ENCODE data around the gene PRSS38. TPM values are rescaled to one million over a fixed set of nuclear protein-coding genes. Genes with fewer than 3 reads are reported as not detected.

The PRSS38 gene
- total RNA-seq, 1 donor from 2014 or later = not detected

DNA sequence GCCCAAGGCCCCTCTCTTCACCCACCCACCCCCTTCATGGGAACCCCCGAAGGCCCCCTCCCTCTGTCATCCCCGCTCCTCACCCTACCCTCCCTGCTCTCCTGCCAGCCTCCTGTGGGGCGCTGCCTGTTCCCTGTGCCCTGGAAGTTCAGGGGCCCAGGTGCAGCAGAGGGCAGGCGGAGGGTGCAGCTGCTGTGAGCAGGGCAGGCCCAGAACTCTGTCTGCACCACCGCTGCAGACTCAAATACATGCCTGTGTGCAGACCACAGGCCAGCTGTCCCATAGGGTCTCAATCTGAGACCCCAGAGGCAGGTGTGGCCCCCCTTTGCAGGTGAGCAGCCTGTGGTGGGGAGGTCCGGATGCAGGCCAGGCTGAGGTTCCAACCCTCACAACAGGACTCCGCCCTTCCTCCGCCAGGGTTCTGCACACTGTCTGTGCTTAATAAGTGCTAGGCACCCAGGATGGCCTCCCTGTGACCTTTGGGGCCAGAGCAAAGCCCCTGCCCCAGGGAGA is 69.7 kb downstream of the PRSS38 start:
- DNase-seq (ENCODE audit: low read depth, low spot score) = no peak

DNA sequence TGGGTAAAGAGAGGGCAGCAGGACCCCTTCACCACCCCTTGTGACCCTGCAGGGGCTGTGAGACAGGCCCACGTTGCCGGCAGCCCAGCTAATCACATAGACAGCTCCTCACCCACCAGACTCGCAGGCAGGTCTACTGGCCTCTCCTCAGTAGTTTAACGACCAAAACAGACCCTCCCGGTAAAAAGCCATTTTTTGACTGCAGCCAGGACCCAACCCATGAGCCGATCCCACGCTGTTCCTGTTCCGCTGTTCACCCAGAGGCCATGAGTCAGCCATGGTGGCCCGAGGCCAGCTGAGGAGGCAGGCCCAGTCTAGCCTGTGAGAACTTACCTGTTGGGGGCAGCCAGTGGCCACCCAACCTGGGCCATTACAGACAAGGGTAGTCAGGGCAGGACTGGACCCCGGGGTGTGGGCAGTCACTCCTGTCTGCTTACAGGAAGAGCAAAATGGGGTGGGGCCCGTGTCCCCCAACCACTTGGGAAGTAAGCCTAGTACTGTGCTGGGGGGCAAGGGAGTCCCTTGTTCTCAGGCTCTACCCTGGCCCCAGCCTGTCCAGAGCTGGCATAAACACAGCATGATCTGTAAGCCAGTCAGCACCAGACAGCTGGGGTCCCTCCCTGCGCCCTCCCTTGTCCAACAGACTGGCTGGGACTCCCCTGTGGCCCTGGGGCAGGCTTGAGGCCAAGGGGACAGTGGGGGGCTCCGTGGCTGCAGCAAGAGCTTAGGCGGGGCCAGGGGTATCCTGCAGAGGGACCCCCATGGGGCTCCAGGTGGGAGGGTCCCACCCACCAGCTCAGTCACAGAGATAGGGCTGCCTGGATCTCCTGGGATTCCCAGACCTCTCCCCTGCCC is 70.4 kb downstream of the PRSS38 start:
- DNase-seq (ENCODE audit: low read depth, low spot score) = no peak

DNA sequence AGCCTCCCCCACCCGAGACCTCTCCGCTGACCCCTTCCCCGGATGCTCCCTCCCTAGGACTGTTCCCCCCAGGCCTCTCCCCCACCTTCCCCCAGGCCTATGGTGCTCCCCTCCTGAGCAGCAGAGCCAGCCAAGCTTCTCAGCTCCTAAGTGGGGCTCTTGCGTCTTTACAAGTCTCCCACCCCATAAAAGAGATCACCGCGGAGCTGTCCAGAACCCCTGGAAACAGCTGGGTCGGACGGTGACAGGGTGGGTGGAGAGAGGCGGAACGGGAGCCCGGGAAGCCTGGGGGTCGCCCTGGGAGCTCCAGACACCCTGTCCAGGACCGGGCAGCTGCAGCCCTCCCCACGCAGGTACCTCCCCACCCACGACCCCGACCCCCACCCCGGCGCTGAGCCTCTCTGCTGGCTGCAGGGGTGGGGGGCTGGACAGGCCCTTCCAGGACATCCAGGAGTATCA is 71.1 kb downstream of the PRSS38 start:
- no peak for DNase-seq (ENCODE audit: low read depth, low spot score)

DNA sequence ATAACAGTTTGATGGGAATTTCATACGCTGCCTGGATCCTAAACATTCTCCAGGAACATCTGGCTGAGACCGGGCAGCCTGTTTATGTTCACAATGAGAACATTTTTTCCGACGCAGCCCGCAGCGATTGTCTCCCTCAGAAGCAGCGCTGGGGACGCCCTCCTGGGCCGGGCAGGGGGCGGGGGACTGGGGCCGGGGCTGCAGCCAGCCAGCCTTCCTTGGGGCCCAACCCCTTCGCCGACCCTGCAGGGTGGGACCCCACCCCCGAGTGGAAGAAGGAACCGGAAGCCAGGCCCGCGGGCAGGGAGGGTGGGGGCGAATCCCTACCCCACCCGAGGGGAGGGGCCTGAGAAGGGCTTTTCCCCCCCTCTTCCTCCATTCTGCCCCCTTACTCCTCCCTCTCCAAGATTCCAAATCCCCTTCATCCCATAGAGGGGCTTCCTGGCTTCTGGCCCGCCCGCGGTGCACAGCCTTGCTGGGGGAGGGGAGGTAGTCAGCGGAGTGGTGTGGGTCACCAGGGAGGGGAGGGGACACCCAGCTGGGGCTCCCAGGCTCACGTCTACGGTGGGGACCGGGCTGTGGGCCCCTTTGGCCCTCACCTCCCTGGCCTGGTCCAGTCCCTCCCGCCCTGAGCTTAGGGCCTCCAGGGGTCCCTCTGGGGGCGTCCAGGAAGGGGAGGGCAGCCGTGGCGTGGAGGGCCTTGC is 71.7 kb downstream of the PRSS38 start:
- DNase-seq (ENCODE audit: low read depth, low spot score) = no peak

DNA sequence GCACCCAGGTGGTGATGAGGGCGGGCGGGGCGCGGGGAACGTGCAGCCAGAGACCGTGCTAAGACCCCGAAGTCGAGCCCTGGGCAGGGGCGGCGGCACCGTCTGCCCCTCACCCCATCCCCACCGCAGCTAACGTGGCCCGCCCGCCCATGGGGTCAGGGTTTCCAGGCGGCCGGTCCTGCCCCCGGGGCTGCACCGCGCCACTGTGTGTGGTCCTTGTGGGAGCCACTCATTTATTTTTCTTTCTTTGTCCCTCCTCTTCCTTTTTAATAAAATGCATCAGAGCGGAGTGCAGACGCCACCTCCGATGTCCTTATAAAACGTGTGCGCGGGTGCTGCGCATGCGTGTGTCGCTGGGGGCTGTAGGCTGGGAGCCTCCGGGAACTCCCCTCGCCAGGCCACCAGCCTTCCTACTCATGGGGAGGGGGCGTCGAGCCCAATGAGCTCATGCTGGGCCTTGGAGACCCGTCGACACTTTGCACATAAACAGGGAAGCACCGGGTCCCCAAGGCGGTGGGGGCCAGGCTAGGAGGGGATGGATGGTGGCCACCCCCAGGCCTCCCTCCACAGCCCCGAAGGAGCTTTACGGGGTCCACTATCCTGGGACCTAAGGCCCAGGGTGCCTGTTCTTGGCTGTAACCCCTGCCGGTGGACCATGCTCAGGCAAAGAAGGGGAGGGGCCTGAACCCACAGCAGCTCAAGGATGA is 72.4 kb downstream of the PRSS38 start:
- no peak for DNase-seq (ENCODE audit: low read depth, low spot score)

DNA sequence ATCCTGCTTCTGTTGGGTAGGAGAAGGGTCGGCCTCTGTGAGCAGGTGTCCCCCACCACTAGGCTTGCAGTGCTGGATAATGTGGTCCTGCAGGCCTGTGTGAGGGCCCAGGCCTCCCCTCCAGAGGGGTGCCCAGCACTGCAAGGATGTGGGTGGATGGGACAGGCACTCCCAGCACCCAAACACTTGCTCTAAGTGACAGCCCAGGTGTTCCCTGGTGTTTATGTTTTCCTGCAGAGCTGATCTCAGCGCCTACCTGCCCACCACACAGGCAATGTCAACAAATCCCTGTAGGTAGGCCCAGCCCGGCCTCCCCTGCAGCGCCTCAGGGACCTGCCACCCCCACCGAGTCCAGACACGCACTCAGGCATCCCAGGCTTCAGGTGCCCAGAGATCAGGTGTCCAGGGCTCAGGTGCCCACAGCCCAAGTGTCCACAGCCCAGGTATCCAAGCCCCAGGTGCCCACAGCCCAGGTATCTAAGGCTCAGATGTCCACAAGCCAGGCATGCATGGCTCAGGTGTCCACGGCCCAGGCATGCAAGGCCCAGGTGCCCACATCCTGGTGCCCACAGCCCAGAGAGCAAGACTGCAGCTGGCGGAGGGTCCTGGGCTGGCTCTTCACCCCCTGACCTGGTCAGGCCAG is 73.0 kb downstream of the PRSS38 start:
- DNase-seq (ENCODE audit: low read depth, low spot score) = no peak

DNA sequence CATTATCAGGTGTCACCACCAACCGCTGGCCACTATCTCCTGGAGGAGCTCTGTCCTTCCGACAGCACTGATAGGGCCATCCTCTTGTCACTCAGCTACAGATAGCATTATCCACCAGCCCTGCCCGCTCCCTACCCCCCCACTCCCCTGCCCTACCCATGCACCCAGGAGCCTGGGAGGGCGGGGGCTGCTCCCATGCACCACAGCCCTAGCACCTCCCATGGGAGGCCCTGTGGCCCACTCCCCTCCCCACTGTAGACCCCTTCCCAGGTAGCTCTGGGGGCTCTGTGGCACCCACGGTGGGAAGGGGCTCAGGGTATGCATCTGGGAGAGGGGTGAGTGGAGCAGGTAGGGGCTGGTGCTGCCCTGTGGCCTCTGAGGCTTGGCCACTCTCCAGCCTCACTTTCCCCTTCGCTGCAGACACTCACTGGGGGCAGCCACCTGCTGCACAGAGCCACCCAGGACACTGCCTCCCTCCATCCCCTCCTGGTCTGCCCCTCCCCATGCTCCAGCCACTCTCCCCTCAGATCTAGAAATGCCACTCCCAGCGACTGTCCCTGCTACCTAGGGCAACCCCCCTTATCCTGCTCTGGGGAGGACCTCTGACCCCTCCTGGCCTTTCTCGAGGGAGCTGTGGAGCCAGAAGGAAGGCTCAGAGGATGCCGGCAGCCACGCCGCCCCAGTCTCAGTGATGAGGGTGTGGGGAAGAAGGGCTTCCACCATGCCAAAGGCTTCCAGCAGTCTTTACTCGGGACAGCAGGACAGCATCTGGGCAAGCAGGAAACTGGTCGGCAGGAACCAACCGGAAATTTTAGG is 73.8 kb downstream of the PRSS38 start:
- no peak for DNase-seq (ENCODE audit: low read depth, low spot score)

DNA sequence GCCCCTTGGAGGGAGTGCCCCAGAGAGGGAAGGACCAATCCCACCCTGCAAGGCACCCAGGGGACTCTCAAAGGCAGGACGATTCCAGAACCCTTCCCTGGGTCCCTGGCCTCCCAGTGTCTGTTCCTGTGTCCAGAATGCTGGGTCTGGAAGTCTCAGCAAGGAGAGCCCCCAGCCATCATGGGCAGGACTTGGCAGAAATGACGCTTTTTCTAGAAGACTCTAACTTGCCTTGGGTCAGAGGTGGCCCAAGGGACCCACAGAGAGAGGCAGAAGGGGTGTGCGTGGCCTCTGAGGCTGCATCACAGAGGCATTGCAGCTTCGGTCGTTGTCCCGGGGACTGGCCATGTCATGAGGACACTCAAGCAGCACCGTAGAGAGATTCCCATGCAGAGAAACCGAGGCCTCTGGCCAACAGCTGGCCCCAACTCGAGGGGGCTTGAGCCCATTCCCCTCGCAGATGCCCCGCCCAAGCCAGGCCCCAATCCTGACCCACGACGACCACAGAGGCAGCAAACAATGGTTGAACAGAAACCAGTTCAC is 74.5 kb downstream of the PRSS38 start:
- DNase-seq (ENCODE audit: low read depth, low spot score) = no peak

DNA sequence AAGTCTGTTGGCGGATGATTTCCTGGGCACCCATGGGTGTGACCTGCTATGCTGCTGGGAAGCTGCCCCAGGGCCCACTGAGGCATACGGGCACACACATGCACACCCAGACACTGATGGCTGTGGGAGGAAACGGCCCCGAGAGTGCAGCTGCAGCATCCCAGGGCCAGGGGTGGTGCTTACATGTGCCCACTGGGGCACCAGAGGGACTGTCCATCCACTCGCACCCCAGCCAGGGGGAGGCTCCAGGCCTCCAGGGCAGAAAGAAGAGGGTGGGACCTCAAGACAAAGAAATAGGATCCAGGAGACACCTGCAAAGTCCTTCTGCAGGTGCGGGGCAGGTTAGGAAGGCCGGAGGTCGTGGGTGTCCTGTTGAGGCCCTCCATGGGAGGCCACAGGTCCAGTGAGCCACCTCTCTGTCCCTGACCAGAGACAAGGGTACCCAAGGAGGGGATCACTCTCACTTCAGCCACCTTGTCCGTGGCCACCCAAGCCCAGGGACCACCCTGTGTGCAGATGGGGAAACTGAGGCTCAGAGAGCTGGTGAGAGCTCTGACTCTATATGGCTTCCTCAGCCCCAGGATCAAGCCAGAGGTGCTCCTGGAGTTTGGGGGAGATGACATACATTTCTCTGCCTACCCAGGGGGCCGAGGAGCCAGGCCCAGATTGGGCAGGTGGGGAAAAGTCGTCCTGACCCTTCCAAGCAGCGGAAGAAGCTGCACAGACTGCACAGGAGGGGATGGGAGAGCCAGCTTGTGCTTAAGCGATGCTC is 75.2 kb downstream of the PRSS38 start:
- DNase-seq (ENCODE audit: low read depth, low spot score) = no peak

DNA sequence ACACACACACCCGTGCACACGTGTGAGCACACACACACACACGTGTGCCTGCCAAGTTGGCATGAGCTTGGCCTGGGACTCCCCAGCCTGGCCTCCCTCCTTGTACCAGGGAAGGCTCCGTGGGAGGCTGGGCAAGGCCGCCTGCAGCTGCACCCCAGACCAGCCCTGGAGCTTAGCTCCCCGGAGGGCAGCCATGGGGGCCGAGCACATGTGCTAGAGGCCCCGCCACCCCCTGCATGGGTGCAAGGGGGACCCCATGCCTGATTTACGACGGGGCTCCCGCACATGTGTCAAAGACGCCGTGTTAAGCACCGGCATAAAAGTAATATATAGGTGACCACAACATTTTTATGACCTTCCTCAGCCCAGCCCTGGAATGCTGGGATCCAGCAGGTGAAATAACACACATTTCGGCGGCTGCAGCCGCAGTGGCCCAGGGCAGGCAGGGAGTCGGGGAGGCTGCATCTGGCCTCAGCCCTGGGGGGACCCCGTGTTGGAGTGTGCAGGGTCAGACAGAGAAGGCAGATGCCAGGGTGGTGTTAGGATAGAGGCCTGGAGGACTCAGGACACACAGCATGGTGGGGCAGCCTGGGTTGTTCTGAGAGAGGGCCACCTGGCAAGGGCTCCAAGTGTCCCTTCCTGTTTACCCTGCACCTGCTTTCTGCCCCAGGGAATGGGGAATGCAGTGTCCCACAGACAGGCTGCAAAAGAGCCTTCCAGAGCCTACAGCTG is 75.9 kb downstream of the PRSS38 start:
- DNase-seq (ENCODE audit: low read depth, low spot score) = no peak

DNA sequence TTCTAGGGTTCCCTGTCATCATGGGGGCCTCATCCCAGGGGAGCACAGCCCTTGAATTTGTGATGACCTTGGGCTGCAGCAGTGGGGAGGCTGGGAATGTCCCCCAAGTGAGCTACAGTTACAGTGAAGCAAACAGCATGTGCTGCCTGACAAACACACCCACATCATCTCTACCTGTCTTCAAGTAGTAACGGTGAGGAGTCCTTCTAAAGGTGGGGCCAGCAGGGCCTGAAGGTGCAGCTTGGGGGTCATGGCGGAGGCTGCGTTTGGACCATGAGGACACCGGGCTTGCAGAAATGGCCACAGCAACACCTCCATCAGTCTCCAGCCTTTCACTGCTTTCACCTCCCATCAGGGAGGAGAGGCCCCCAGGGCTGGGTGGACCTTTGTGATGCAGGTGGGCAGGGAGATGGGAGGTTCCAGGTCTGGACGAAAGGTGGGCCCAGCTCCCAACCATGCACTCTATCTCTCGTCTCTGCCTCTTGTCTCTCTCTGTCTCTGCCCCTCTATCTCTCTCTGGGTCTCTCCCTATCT is 76.5 kb downstream of the PRSS38 start:
- no peak for DNase-seq (ENCODE audit: low read depth, low spot score)

DNA sequence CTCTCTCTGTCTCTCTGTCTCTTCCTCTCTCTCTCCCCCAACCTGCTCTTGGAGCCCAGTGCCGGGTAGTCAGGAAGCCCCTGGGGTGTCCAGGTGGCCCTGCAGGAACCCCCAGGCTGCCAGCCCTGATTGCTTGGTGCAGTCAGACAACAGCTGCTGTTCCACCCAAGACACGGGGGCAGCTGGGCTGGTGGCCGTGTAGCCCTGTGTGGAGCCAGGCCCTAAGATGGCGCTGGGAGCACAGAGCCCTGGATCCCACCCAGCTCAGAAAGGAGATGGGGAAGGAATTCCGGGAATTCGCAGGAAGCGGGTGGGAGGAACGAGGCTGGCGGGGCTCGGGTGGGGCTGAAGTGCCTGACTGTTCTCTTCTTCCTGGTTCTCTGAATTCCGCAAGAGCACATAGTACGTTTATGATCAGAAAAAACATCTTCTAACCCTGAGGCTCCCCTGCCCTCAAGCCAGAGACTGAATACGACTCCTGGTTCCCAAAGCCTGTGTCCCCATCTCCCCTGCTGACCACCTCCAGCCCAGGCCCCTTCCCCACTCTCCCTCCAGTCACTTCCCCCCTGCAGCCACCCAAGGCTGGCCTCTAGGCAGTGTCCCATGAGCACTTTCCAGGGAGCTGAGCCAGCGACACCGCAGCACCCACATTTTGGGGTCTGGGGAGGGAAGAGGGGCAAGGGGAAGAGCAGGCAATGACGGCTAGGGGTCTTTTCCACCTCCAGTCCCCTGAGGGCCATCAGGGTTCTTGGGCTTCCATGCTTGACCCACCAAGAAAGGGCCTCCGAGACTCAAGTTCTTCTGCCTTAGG is 77.2 kb downstream of the PRSS38 start:
- no peak for DNase-seq (ENCODE audit: low read depth, low spot score)

DNA sequence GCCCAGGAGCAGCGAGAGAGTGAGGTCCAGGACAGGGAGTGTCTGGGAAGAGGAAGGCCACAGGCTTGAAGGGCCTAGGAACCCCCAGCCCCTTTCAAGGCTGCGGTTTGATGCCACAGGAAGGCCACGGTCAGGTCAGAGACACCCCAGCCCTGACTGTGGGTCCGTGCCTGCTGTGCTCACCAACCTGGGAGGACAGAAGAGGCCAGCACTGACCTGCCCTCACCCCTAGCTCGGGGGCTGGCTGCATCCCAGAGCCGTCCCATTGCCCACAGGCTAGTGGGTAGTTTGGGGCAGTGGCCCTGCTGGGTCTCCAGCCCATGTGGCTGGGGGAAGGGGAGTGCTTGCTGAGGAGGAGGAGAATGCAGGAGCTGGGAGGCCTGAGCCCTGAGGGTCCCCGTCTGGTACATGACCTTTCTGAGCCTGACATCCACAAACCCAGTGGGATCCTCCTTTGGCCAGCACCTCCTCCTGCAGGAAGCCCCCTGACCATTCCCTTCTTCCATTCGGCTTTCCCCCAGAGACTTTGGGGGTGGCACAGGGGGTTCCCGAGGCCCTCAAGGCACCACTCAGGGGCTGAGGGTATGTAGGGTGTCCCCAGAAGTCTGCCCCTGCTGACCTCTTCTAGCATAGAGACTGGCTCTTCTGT is 77.9 kb downstream of the PRSS38 start:
- no peak for DNase-seq (ENCODE audit: low read depth, low spot score)

DNA sequence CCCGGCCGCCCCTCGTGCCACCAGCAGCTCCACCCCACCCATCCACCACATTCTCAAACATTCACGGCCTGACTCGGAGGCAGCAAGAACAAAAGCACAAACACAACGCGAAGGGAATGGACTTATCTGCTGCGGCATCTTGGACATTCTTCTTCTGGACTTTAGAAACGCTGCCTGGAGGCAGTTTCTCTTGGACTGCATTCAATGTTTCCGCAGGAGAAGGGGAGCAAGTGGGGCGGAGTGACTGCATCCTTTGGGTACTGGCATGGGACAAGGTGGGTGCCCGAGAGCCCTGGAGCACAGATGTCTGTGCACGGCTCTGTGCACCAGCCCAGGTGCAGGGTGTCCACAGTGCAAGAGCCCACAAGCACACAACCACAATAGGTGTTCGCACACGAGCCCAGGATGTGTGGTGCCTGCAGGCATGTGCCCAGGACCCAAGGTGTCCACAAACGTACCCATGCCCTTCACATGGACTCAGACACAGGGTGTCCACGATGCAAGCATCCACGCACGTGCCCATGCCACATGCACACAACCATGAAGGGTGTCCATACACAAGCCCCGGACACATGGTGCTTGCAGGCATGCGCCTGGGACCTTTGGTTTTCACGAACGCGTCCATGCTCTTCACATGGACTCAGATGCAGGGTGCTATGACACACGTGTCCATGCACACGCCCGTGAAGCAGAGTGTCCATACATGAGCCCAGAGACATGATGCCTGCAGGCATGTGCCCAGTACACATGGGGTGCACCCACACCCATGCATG is 78.7 kb downstream of the PRSS38 start:
- DNase-seq (ENCODE audit: low read depth, low spot score) = no peak

DNA sequence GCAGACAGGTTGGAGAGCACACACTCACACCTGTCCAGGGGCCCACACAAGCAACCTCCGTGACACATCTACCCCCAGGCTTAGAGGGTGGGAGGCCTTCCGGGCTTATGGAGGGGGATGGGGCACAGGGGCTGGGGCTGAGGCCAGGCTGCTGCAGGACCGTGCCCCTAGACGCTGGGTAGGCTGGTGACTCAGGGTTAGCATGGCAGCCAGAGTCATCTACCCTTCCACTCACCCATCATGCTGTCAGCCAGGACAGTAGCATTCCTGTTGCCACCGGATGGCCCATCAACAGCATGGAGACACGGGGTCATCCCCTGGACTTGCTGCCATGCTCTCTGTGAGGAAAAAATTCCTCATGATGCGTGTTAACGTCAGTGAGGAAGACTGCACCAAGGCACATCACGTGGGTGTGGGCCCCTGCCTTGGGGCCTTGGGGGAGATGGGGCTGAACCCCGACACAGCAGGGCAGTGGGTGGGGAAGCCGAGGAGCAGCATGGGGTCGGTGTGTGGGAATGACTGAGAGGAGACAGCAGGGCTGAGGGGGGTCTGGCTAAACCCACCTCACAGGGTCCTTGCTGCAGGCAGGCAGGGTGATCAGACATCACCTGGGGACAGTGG is 79.5 kb downstream of the PRSS38 start:
- no peak for DNase-seq (ENCODE audit: low read depth, low spot score)

All from pulmonary artery endothelial cell (primary cell).